Measurements from ENCODE around the gene MAP6D1. TPM values are rescaled to one million over a fixed set of nuclear protein-coding genes. Genes with fewer than 3 reads are reported as not detected.

The MAP6D1 gene
- total RNA-seq, 1 donor from 2014 or later, result 0.90 TPM

GRCh38 chr3:183802989-183803388, 22.4 kb downstream of the MAP6D1 start:
- DNase-seq (ENCODE audit: low spot score), result no peak
- no peak overlapping the region for H3K27ac Mint-ChIP-seq (ENCODE audit: unreplicated experiment)
- no peak overlapping the region for H3K4me3 Mint-ChIP-seq (ENCODE audit: unreplicated experiment)
- peaks cover 2% of the 10 kb centered on the region for H3K27me3 Mint-ChIP-seq (ENCODE audit: unreplicated experiment)
- TF ChIP-seq CTCF (IDR thresholded peaks at IDR 0.05; ENCODE audit: unreplicated experiment), result no peak
- H3K36me3 Mint-ChIP-seq (ENCODE audit: low read depth, unreplicated experiment), result peaks cover 63% of the 10 kb centered on the region
- no peaks in the 10 kb centered on the region for H3K9me3 Mint-ChIP-seq (ENCODE audit: unreplicated experiment)
- H3K4me1 Mint-ChIP-seq (ENCODE audit: unreplicated experiment), result peaks cover 2% of the 10 kb centered on the region

- Mint-ChIP-seq H3K36me3 (ENCODE audit: low read depth, unreplicated experiment) (peaks cover 59% of the 10 kb centered on the region), H3K4me1 (ENCODE audit: unreplicated experiment) (peaks cover under 1% of the 10 kb centered on the region), H3K27me3 (ENCODE audit: unreplicated experiment) (peaks cover 5% of the 10 kb centered on the region), H3K9me3 (ENCODE audit: unreplicated experiment) (no peaks in the 10 kb centered on the region), H3K4me3 (ENCODE audit: unreplicated experiment) (no peak overlapping the region), H3K27ac (ENCODE audit: unreplicated experiment) (no peak overlapping the region)
- no peak for TF ChIP-seq CTCF (IDR thresholded peaks at IDR 0.05; ENCODE audit: unreplicated experiment)
- DNase-seq (ENCODE audit: low spot score), result no peak
Observed at GRCh38 chr3:183801601-183802000, 23.8 kb downstream of the MAP6D1 start.

GRCh38 chr3:183800243-183800863, 25.0 kb downstream of the MAP6D1 start:
- no peak for DNase-seq (ENCODE audit: low spot score)
- no peaks in the 10 kb centered on the region for H3K9me3 Mint-ChIP-seq (ENCODE audit: unreplicated experiment)
- H3K27me3 Mint-ChIP-seq (ENCODE audit: unreplicated experiment), result peaks cover 5% of the 10 kb centered on the region
- H3K27ac Mint-ChIP-seq (ENCODE audit: unreplicated experiment), result no peak overlapping the region
- H3K4me3 Mint-ChIP-seq (ENCODE audit: unreplicated experiment), result peak overlapping the region; percentile 3
- H3K36me3 Mint-ChIP-seq (ENCODE audit: low read depth, unreplicated experiment), result peaks cover 59% of the 10 kb centered on the region
- no peak for TF ChIP-seq CTCF (IDR thresholded peaks at IDR 0.05; ENCODE audit: unreplicated experiment)
- H3K4me1 Mint-ChIP-seq (ENCODE audit: unreplicated experiment), result no peaks in the 10 kb centered on the region

GRCh38 chr3:183799461-183799860, 25.9 kb downstream of the MAP6D1 start:
- Mint-ChIP-seq H3K4me3 (ENCODE audit: unreplicated experiment) (peak overlapping the region; percentile 51), H3K27me3 (ENCODE audit: unreplicated experiment) (peaks cover 5% of the 10 kb centered on the region), H3K27ac (ENCODE audit: unreplicated experiment) (peak overlapping the region; percentile 13), H3K4me1 (ENCODE audit: unreplicated experiment) (no peaks in the 10 kb centered on the region), H3K36me3 (ENCODE audit: low read depth, unreplicated experiment) (peaks cover 59% of the 10 kb centered on the region), H3K9me3 (ENCODE audit: unreplicated experiment) (no peaks in the 10 kb centered on the region)
- no peak for DNase-seq (ENCODE audit: low spot score)
- no peak for TF ChIP-seq CTCF (IDR thresholded peaks at IDR 0.05; ENCODE audit: unreplicated experiment)

GRCh38 chr3:183797996-183798395, 27.4 kb downstream of the MAP6D1 start:
- H3K4me3 Mint-ChIP-seq (ENCODE audit: unreplicated experiment), result peak overlapping the region; percentile 65
- H3K4me1 Mint-ChIP-seq (ENCODE audit: unreplicated experiment), result no peaks in the 10 kb centered on the region
- peaks cover 5% of the 10 kb centered on the region for H3K27me3 Mint-ChIP-seq (ENCODE audit: unreplicated experiment)
- no peaks in the 10 kb centered on the region for H3K9me3 Mint-ChIP-seq (ENCODE audit: unreplicated experiment)
- TF ChIP-seq CTCF (IDR thresholded peaks at IDR 0.05; ENCODE audit: unreplicated experiment), result no peak
- peak overlapping the region; percentile 49 for H3K27ac Mint-ChIP-seq (ENCODE audit: unreplicated experiment)
- peaks cover 49% of the 10 kb centered on the region for H3K36me3 Mint-ChIP-seq (ENCODE audit: low read depth, unreplicated experiment)
- no peak for DNase-seq (ENCODE audit: low spot score)

All from endothelial cell (in vitro differentiated cells).